Peyer's patch (tissue), 4 donors: ENCODE measurements around the gene ASB8.

Experiments used
- POLR2A ChIP-seq, 2 donors: fragments of 450-650 bp; IDR thresholded peaks; one replicate each; pipeline ENCODE4 v1.5.1; 2017; ENCODE audit warnings: antibody characterized with exemption in 2 of 2, mild to moderate bottlenecking in 2 of 2, moderate library complexity in 2 of 2
- TF ChIP-seq, protein P1 (sequence below), 6 experiments: fragments of 450-650 bp in 4 of 6; fragments of 200-600 bp in 2 of 6; sonication (generic) in 1 of 6; IDR thresholded peaks; one replicate each; pipeline ENCODE4 v1.5.1; 2017 to 2019; ENCODE audit warnings: antibody characterized with exemption in 6 of 6, mild to moderate bottlenecking in 3 of 6, moderate library complexity in 1 of 6

GRCh38 chr12:48201091-48201490 is 43.8 kb upstream of the ASB8 start:
- TF ChIP-seq, protein P1, sequence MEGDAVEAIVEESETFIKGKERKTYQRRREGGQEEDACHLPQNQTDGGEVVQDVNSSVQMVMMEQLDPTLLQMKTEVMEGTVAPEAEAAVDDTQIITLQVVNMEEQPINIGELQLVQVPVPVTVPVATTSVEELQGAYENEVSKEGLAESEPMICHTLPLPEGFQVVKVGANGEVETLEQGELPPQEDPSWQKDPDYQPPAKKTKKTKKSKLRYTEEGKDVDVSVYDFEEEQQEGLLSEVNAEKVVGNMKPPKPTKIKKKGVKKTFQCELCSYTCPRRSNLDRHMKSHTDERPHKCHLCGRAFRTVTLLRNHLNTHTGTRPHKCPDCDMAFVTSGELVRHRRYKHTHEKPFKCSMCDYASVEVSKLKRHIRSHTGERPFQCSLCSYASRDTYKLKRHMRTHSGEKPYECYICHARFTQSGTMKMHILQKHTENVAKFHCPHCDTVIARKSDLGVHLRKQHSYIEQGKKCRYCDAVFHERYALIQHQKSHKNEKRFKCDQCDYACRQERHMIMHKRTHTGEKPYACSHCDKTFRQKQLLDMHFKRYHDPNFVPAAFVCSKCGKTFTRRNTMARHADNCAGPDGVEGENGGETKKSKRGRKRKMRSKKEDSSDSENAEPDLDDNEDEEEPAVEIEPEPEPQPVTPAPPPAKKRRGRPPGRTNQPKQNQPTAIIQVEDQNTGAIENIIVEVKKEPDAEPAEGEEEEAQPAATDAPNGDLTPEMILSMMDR (IDR thresholded peaks at IDR 0.05), result no peak
- no peak for TF ChIP-seq POLR2A (IDR thresholded peaks at IDR 0.05)
